Omental fat pad (tissue), 4 donors: ENCODE measurements around the gene TP53I11. TPM values are rescaled to one million over a fixed set of nuclear protein-coding genes. Genes with fewer than 3 reads are reported as not detected.
A peak's percentile ranks its signal among the peaks of the same experiment; 100 is the strongest.

Experiments used
- ATAC-seq: fragments of 150-250 bp; one replicate; pipeline ENCODE4 v1.9.1; 2016; ENCODE audit warnings: mild to moderate bottlenecking, moderate library complexity; ENCODE audit not compliant: low FRiP score
- DNase-seq: peaks from one replicate; pipeline ENCODE4 v3.0.0-alpha.2; 2019; ENCODE audit warnings: low spot score
- CTCF ChIP-seq, 3 donors: fragments of 450-650 bp; IDR thresholded peaks; one replicate each; pipeline ENCODE4 v1.5.1; 2016 to 2017; ENCODE audit warnings: antibody characterized with exemption in 3 of 3, mild to moderate bottlenecking in 3 of 3, moderate library complexity in 2 of 3
- total RNA-seq, 4 donors: library from RNA; depleted of rRNA; stranded (reverse); fragments of >200 nt; gene quantifications; one replicate each; pipeline ENCODE4 v1.1.0, GENCODE V29; 2016

TP53I11 gene
- total RNA-seq, 4 donors from 2014 or later, result 64.4 to 175 (median 99.1) TPM

DNA sequence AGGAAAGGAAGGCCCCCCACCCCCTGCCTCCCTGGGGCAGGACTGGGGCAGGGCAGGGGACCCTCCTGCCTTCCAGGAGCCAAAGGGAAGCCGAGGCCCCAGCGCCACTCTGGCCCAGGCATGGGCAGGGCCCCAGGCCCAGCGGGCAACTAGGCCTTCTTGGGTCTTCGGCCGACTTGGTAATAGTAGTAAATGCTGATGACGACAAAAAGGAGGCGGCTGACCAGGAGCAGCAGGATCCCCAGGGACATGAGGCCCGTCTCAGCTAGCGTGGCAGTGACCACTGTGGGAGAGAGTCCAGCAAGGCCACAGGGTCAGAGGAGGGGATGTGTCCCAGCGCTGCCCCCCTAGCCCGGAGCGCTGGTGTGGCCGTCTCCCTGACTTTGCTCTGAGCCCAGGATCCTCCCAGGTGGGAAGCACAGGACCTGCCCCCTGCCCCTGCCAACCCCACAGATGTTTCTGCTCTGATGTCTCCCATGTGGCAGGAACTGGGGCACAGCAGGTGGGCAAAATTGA lies 15.9 kb downstream of the TP53I11 start:
- no peak for DNase-seq
- ATAC-seq, result no peak
- no peak for TF ChIP-seq CTCF (IDR thresholded peaks at IDR 0.05)

GRCh38 chr11:44934110-44934509 lies 16.6 kb downstream of the TP53I11 start:
- ATAC-seq, result no peak
- no peak for TF ChIP-seq CTCF (IDR thresholded peaks at IDR 0.05)
- DNase-seq, result no peak

GRCh38 chr11:44931466-44931865 lies 19.2 kb downstream of the TP53I11 start:
- no peak for ATAC-seq
- no peak for DNase-seq
- no peak for TF ChIP-seq CTCF (IDR thresholded peaks at IDR 0.05)

GRCh38 chr11:44930588-44931302 lies 19.9 kb downstream of the TP53I11 start:
- TF ChIP-seq CTCF (IDR thresholded peaks at IDR 0.05), result no peak
- ATAC-seq (no peak), DNase-seq (no peak)

DNA sequence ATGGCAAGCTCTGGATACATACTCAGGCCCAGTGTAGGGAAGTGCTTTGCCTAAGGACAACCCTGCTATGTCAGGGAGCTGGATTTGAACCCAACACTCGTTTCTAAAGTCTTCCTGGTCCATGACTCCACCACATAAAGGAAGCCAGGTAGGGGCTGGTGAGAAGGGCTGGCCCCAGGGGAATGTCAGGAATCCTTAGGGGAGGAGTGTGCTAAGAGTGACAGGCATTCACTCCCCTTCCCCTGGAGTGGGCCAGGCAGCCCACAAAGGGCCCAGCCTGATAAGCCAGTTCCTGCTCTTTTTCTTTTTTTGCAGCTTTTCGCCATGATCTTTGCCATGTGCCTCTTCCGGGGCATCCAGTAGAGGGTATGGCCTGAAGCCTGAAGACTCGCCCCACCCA lies 21.9 kb downstream of the TP53I11 start:
- DNase-seq (no peak), ATAC-seq (no peak)
- no peak for TF ChIP-seq CTCF (IDR thresholded peaks at IDR 0.05)

- ATAC-seq (no peak), DNase-seq (no peak)
- no peak for TF ChIP-seq CTCF (IDR thresholded peaks at IDR 0.05)
Observed at GRCh38 chr11:44928144-44928543, 22.5 kb downstream of the TP53I11 start.

- DNase-seq (peak; percentile 46), ATAC-seq (no peak)
- peak in 1 of 3 donors; percentile 60 for TF ChIP-seq CTCF (IDR thresholded peaks at IDR 0.05)
Observed at GRCh38 chr11:44927174-44927661, 23.5 kb downstream of the TP53I11 start.
